ENCODE data around the gene AMT. TPM values are rescaled to one million over a fixed set of nuclear protein-coding genes. Genes with fewer than 3 reads are reported as not detected.

The AMT gene
- total and polyA plus RNA-seq, 2 of the 13 experiments (the other 11 are each of a cell fraction or from before 2014, with no cell fraction given): 35.3 to 59.0 TPM

- TF ChIP-seq, protein P1, sequence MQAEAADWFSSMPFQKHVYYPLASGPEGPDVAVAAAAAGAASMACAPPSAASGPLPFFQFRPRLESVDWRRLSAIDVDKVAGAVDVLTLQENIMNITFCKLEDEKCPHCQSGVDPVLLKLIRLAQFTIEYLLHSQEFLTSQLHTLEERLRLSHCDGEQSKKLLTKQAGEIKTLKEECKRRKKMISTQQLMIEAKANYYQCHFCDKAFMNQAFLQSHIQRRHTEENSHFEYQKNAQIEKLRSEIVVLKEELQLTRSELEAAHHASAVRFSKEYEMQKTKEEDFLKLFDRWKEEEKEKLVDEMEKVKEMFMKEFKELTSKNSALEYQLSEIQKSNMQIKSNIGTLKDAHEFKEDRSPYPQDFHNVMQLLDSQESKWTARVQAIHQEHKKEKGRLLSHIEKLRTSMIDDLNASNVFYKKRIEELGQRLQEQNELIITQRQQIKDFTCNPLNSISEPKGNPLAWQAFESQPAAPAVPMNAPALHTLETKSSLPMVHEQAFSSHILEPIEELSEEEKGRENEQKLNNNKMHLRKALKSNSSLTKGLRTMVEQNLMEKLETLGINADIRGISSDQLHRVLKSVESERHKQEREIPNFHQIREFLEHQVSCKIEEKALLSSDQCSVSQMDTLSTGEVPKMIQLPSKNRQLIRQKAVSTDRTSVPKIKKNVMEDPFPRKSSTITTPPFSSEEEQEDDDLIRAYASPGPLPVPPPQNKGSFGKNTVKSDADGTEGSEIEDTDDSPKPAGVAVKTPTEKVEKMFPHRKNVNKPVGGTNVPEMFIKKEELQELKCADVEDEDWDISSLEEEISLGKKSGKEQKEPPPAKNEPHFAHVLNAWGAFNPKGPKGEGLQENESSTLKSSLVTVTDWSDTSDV (CRISPR knock-in tag; IDR thresholded peaks at IDR 0.05): no peak
- peak; percentile 89 for TF ChIP-seq NR2F6 (IDR thresholded peaks at IDR 0.05)
- TF ChIP-seq NR2F6 (CRISPR knock-in tag; IDR thresholded peaks at IDR 0.05): peak; percentile 89
- 0 out of 2 replicates have a peak, but pooled peaks have one; percentile 22 for TF ChIP-seq ZNF230 (CRISPR knock-in tag; IDR thresholded peaks at IDR 0.05)
- TF ChIP-seq JUNB (CRISPR knock-in tag; IDR thresholded peaks at IDR 0.05; ENCODE audit: borderline replicate concordance): no peak
- TF ChIP-seq, protein P2, sequence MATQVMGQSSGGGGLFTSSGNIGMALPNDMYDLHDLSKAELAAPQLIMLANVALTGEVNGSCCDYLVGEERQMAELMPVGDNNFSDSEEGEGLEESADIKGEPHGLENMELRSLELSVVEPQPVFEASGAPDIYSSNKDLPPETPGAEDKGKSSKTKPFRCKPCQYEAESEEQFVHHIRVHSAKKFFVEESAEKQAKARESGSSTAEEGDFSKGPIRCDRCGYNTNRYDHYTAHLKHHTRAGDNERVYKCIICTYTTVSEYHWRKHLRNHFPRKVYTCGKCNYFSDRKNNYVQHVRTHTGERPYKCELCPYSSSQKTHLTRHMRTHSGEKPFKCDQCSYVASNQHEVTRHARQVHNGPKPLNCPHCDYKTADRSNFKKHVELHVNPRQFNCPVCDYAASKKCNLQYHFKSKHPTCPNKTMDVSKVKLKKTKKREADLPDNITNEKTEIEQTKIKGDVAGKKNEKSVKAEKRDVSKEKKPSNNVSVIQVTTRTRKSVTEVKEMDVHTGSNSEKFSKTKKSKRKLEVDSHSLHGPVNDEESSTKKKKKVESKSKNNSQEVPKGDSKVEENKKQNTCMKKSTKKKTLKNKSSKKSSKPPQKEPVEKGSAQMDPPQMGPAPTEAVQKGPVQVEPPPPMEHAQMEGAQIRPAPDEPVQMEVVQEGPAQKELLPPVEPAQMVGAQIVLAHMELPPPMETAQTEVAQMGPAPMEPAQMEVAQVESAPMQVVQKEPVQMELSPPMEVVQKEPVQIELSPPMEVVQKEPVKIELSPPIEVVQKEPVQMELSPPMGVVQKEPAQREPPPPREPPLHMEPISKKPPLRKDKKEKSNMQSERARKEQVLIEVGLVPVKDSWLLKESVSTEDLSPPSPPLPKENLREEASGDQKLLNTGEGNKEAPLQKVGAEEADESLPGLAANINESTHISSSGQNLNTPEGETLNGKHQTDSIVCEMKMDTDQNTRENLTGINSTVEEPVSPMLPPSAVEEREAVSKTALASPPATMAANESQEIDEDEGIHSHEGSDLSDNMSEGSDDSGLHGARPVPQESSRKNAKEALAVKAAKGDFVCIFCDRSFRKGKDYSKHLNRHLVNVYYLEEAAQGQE (IDR thresholded peaks at IDR 0.05; ENCODE audit: borderline replicate concordance in 1 of 2, low read depth in 1 of 2, low read length in 2 of 2): no peak; a peak in 1 of 4 replicates
- peak; percentile 95 for TF ChIP-seq ZNF281 (CRISPR knock-in tag; IDR thresholded peaks at IDR 0.05; ENCODE audit: borderline replicate concordance)
- TF ChIP-seq HIVEP1 (CRISPR knock-in tag; IDR thresholded peaks at IDR 0.05): peak; percentile 20; the same call in 1 of the 2 replicates
- no peak for TF ChIP-seq ZNF775 (CRISPR knock-in tag; IDR thresholded peaks at IDR 0.05; ENCODE audit: borderline replicate concordance)
- TF ChIP-seq EP300 (IDR thresholded peaks at IDR 0.05; ENCODE audit: low read depth in 2 of 2, low read length in 2 of 2): peak in 1 of 2 experiments; percentile 47; a peak in 2 of 4 replicates
- no peak for TF ChIP-seq EP300 (CRISPR knock-in tag; IDR thresholded peaks at IDR 0.05; ENCODE audit: borderline replicate concordance)
- peak; percentile 35; the same call in 1 of the 2 replicates for TF ChIP-seq ARID5B (CRISPR knock-in tag; IDR thresholded peaks at IDR 0.05)
Measured at GRCh38 chr3:49422379-49423248, at the start of gene AMT (continued).

Data from HepG2 (cell line).